ENCODE measurements around the gene OPRM1. TPM values are rescaled to one million over a fixed set of nuclear protein-coding genes. Genes with fewer than 3 reads are reported as not detected.

The OPRM1 gene
- total RNA-seq, 2 donors from 2014 or later, result not detected

DNA sequence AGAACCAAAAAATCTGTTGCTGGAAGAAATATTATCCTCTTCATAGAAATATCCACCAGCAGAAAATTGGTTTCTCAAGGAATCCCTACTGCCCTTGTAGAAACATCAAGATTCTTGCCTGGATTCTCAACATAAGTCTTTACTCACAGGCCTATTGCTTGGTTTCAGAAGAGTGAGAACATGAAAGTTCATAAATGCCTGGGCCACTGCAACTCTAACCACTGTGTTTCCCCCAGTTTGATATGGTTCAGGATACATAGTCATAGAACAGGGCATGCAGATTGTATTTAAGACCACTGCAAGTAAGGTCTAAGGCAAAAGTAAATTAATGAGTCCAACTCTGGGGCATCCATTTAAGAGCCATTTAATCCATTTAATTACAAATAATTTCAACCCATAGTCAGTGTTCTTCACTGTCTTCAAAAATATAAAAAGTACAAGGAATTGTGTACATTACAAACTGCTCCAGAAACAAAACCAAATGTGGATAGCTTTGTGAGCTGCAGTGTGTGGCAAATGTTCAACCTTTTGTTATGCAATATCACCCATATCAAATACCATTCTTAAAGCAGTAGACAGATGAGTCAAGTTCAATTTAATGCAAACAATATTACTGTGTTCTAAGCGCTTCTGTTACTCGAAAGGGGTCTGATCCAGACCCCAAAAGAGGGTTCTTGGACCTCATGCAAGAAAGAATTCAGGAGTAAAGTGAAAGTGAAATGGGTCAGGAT lies 83.3 kb downstream of the OPRM1 start:
- Histone ChIP-seq H3K4me1 (ENCODE audit: control insufficient read depth in 1 of 2, low read depth in 2 of 2) (no peaks in the 10 kb centered on the region), H3K36me3 (no peaks in the 10 kb centered on the region), H3K4me3 (no peak overlapping the region), H3K9me3 (no peaks in the 10 kb centered on the region), H3K27me3 (replicated peaks; ENCODE audit: insufficient read depth) (no peaks in the 10 kb centered on the region), H3K27ac (no peak overlapping the region)
- TF ChIP-seq, protein P1, sequence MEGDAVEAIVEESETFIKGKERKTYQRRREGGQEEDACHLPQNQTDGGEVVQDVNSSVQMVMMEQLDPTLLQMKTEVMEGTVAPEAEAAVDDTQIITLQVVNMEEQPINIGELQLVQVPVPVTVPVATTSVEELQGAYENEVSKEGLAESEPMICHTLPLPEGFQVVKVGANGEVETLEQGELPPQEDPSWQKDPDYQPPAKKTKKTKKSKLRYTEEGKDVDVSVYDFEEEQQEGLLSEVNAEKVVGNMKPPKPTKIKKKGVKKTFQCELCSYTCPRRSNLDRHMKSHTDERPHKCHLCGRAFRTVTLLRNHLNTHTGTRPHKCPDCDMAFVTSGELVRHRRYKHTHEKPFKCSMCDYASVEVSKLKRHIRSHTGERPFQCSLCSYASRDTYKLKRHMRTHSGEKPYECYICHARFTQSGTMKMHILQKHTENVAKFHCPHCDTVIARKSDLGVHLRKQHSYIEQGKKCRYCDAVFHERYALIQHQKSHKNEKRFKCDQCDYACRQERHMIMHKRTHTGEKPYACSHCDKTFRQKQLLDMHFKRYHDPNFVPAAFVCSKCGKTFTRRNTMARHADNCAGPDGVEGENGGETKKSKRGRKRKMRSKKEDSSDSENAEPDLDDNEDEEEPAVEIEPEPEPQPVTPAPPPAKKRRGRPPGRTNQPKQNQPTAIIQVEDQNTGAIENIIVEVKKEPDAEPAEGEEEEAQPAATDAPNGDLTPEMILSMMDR (IDR thresholded peaks at IDR 0.05), result no peak
- DNase-seq (ENCODE audit: low spot score) (no peak), ATAC-seq (ENCODE audit: insufficient number of reproducible peaks, low FRiP score, low read depth) (no peak)

GRCh38 chr6:154123155-154123956 lies 84.3 kb downstream of the OPRM1 start:
- no peak overlapping the region for H3K4me3 ChIP-seq
- H3K4me1 ChIP-seq (ENCODE audit: control insufficient read depth in 1 of 2, low read depth in 2 of 2), result no peaks in the 10 kb centered on the region
- H3K9me3 ChIP-seq, result no peaks in the 10 kb centered on the region
- TF ChIP-seq, protein P1 (IDR thresholded peaks at IDR 0.05), result no peak
- H3K27me3 ChIP-seq (replicated peaks; ENCODE audit: insufficient read depth), result no peaks in the 10 kb centered on the region
- H3K36me3 ChIP-seq, result no peaks in the 10 kb centered on the region
- H3K27ac ChIP-seq, result no peak overlapping the region
- ATAC-seq (ENCODE audit: insufficient number of reproducible peaks, low FRiP score, low read depth) (no peak), DNase-seq (ENCODE audit: low spot score) (no peak)

DNA sequence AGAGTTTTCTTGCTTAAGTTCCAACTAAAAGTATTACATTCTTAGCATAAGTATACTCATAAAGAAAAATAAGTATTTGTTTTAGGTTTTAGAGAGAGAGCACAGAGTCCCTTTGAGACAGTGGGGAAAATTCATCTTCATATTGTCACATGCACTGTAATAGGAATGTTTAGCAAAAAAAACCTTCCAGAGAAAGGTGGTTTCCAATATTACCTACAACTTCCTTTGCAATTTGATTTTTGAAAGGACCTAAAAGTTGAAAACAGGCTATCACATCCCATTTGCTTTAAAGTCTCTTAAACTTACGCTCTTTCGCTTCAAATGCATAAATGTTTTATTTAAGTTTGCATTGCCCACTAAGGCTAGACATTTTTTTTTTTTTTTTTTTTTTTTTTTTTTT lies 86.4 kb downstream of the OPRM1 start:
- H3K36me3 ChIP-seq, result no peaks in the 10 kb centered on the region
- no peaks in the 10 kb centered on the region for H3K9me3 ChIP-seq
- H3K27ac ChIP-seq, result no peak overlapping the region

DNA sequence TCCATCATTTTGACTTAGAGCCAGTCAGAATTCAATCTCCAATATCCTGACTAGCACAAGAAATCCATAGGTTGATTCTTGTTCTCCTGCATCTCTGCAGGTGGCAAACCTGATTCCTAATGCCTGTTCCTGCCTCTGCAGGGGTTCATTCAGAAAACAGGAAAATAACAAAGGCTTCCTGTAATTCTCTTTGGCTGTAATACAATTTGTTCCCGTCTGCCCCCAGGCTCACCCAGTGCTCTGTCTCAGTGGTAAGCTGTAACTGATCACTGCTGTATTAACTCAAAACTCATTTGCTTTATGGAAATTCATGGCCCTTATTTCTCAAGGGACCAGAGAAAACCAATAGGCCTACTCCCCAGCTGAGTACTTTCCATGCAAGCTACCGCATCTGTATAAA lies 88.6 kb downstream of the OPRM1 start:
- no peaks in the 10 kb centered on the region for H3K9me3 ChIP-seq
- no peaks in the 10 kb centered on the region for H3K4me1 ChIP-seq (ENCODE audit: control insufficient read depth in 1 of 2, low read depth in 2 of 2)
- DNase-seq (ENCODE audit: low spot score) (no peak), ATAC-seq (ENCODE audit: insufficient number of reproducible peaks, low FRiP score, low read depth) (no peak)
- no peak overlapping the region for H3K27ac ChIP-seq
- H3K36me3 ChIP-seq, result no peaks in the 10 kb centered on the region
- H3K27me3 ChIP-seq (replicated peaks; ENCODE audit: insufficient read depth), result no peaks in the 10 kb centered on the region
- TF ChIP-seq, protein P1 (IDR thresholded peaks at IDR 0.05), result no peak
- no peak overlapping the region for H3K4me3 ChIP-seq

More for the DNA sequence above, 86.4 kb downstream of the OPRM1 start:
- no peak for ATAC-seq (ENCODE audit: insufficient number of reproducible peaks, low FRiP score, low read depth)
- Histone ChIP-seq H3K27me3 (replicated peaks; ENCODE audit: insufficient read depth) (no peaks in the 10 kb centered on the region), H3K4me1 (ENCODE audit: control insufficient read depth in 1 of 2, low read depth in 2 of 2) (no peaks in the 10 kb centered on the region), H3K4me3 (no peak overlapping the region)
- DNase-seq (ENCODE audit: low spot score), result no peak
- TF ChIP-seq, protein P1 (IDR thresholded peaks at IDR 0.05), result no peak

DNA sequence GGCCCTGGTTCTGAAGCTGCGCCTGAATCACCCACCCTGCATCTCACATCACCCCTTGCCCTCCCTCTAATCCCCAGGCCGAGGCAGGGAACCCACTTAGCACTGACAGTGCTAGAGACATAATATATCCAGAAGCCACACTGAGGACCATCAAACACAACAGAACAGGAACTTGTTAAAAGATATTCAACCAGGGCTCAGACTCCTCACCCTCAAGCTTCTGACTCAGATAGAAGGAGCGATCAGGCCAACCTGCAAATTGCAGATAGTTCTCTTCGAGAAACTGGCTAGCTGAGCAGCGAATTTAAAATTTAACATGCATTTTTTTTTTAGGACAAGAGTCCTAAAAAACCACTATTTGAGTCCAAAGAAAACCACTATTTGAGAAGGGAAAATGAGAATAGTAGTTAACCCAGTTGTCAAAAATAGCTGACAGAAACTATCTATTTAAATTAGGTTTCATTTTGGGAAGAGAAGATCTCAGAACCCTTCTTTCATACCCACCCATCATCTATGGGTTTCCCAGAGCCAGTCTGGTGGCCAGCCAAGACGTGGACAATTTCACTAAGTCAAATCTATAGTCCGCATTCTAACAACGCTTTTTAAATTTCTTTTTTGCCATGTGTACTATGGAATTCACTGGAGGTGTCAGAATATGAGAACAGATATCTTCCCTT lies 95.6 kb downstream of the OPRM1 start:
- Histone ChIP-seq H3K4me3 (no peak overlapping the region), H3K27me3 (replicated peaks; ENCODE audit: insufficient read depth) (no peaks in the 10 kb centered on the region), H3K36me3 (no peaks in the 10 kb centered on the region), H3K27ac (no peak overlapping the region), H3K4me1 (ENCODE audit: control insufficient read depth in 1 of 2, low read depth in 2 of 2) (no peaks in the 10 kb centered on the region), H3K9me3 (no peaks in the 10 kb centered on the region)
- TF ChIP-seq, protein P1 (IDR thresholded peaks at IDR 0.05), result no peak
- DNase-seq (ENCODE audit: low spot score), result no peak
- ATAC-seq (ENCODE audit: insufficient number of reproducible peaks, low FRiP score, low read depth), result no peak

Data from thoracic aorta (tissue), 2 donors.